Kasumi-1 (cell line): ENCODE results near the gene LRRC75A.
"Not testable (repeated sequence)": the region's sequence is repeated elsewhere in the genome, so short reads cannot be mapped to it uniquely, and the experiment has no call there.

ENCODE experiments used
- DNase-seq, 2 experiments: peaks; one replicate each; lab custom pipeline; 2025; lab: John Stamatoyannopoulos, UW

The LRRC75A gene

DNA sequence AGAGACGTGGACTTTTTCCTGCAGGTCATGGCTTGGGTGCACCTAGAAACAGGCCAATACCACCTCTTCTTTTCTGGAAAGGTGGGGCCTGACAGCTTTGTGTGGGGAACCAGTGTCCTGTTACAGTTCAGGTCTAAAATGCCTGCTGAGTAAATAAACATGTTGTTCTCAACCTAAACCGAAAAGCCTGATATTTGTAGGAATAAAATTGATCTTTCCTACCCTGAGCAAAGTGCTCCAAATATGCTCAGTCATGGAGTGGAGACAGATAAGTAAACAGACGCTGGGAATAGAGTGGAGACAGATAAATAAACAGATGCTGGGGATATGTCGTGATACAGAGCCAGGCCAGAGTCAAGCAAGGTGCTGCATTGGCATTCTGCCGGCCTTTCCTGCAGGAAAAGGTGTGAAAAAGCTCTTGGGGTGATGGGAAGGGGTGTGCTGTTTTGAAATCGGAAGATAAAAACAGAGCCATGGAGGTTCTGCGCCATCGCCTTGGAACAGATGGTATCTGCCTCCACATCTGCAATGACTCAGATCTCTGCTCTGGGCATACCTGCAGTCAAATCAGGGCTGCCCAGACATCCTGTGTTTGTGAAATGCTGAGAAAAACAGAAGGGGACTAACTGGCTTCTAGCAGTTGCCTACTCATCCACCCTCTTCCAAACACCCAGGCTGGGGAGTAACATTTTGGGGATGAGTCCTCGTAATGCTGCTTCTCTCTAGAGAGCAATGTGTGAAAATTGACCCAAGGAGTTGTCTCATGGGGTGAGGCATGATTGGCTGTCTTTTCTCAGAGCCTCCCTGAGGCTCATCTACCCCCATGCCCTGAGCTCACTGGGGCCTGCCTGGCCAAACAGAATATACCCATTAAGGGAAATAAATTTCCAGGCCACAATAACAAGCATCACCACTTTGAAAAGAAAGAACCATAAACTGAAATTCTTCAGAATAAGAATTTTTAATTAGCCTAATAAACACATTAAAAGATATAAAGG is 93.4 kb downstream of the LRRC75A start:
- no peak for DNase-seq

DNA sequence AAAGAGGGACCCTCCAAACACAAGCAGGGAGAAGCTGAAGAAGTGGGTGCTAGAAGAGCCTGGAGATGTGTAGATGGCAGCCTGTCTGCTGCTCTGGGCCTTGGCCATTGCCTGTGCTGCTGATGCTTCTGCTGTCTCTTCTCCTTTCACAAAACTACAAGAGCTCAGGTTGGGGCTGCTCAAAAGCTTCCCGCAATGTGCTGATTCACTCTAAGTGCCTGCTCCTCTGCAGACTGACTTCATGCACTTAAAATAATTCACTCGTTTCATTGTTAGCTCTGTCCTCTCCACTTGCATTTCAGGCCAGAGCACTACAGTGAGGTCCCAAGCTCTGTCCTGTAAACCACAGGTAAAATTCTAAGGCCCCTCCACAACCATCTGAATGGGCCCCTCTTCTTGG is 95.3 kb downstream of the LRRC75A start:
- DNase-seq = not testable (repeated sequence)

DNA sequence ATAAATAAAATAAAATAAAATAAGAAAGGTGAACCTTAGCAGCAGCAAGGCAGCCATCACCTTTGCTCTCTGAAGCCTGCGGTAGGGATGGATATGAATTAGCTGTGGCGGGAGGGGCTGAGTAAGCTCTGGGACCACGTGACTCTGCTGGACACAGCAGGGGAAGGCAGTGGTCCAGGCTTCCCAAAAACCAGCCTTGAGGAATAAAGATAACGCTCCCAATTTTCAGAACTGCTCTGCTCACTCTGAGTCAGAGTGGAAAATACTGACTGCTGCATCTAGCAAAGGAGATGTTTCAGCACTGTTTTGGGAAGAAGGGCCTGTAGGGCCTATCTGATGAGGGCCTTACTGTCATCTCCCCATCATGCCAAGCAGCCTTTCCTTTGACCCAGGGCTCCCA is 96.1 kb downstream of the LRRC75A start:
- not testable (repeated sequence) for DNase-seq

DNA sequence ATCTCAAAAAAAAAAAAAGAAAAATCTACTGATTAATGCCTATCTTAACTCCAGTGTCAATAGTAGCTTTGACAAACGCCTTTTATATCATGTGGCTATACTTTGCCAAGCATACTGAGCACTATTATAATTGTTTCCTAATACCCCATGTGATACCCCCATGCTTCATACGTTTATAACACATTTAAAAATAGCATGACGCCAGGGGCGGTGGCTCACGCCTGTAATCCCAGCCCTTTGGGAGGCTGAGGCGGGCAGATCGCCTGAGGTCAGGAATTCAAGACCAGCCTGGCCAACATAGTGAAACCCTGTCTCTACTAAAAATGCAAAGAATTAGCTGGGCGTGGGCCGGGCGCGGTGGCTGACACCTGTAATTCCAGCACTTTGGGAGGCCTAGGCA is 99.5 kb downstream of the LRRC75A start:
- not testable (repeated sequence) for DNase-seq
